Sigmoid colon (tissue), 4 donors: ENCODE data around the gene AQP1.

Experiments used
- POLR2AphosphoS5 ChIP-seq, 4 donors: sonication (generic); formaldehyde crosslinking; IDR thresholded peaks; one replicate each; pipeline ENCODE4 v1.6.1; 2017; ENCODE audit warnings: antibody characterized with exemption in 4 of 4
- TF ChIP-seq, protein P1 (sequence below), 4 experiments: fragments of 450-650 bp in 3 of 4; fragments of 200-600 bp in 1 of 4; IDR thresholded peaks; one replicate each; pipeline ENCODE4 v1.5.1; 2016 to 2019; ENCODE audit warnings: antibody characterized with exemption in 4 of 4, mild to moderate bottlenecking in 3 of 4, moderate library complexity in 2 of 4

DNA sequence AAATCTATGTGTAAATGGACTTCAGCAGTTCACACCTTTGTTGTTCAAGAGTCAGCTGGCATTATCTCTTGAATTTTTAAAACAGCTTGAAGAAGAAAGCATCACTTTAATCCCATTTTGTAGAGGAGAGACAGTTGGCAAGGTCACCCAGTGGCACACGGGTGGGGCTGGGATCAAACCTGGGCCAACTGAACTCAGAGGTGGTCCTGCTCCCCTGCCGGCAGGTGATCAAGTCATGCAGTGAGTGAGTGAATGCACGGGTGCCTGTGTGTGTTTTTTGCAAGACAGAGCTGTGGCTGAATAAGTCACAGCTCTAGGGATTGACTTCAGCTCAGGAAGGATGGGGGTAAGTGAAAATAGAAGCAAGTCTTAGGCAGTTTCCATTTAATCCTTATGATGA lies 61.6 kb downstream of the AQP1 start:
- no peak for TF ChIP-seq POLR2AphosphoS5 (IDR thresholded peaks at IDR 0.05)
- TF ChIP-seq, protein P1, sequence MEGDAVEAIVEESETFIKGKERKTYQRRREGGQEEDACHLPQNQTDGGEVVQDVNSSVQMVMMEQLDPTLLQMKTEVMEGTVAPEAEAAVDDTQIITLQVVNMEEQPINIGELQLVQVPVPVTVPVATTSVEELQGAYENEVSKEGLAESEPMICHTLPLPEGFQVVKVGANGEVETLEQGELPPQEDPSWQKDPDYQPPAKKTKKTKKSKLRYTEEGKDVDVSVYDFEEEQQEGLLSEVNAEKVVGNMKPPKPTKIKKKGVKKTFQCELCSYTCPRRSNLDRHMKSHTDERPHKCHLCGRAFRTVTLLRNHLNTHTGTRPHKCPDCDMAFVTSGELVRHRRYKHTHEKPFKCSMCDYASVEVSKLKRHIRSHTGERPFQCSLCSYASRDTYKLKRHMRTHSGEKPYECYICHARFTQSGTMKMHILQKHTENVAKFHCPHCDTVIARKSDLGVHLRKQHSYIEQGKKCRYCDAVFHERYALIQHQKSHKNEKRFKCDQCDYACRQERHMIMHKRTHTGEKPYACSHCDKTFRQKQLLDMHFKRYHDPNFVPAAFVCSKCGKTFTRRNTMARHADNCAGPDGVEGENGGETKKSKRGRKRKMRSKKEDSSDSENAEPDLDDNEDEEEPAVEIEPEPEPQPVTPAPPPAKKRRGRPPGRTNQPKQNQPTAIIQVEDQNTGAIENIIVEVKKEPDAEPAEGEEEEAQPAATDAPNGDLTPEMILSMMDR (IDR thresholded peaks at IDR 0.05) = no peak
